ENCODE results near the gene WDFY2.

The WDFY2 gene

DNA sequence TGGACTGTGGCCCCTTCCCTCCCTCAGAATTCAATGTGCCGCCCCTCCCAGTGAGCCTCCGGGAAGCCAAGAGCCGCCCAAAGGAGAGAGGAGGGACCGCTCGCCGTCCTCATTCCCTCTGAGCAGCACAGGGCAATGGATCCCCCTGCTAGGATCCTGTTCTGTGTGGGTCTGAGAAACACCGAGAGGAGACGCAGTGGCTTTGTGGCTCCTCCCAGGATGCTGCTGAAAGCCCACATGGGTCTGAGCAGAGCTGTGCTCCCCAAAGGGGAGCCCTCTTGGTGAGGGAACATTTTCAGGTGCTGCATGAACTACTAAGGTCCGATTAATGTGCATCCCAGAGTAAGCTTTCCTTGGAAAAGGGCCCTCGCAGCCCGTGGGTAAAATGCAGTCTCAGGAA is 189.3 kb downstream of the WDFY2 start:
- Histone ChIP-seq H3K4me1 (ENCODE audit: control insufficient read depth, insufficient read depth, low read length, poor library complexity, severe bottlenecking) (no peaks in the 10 kb centered on the region), H3K27me3 (replicated peaks; ENCODE audit: control insufficient read depth, insufficient read depth, low read length, poor library complexity, severe bottlenecking) (no peaks in the 10 kb centered on the region), H3K4me3 (ENCODE audit: insufficient read depth, low read depth, low read length, poor library complexity, severe bottlenecking) (no peak overlapping the region), H3K36me3 (ENCODE audit: control insufficient read depth, insufficient read depth, low read length) (peaks cover 8% of the 10 kb centered on the region), H3K27ac (ENCODE audit: insufficient read depth, low read length, poor library complexity, severe bottlenecking) (no peak overlapping the region), H3K9me3 (ENCODE audit: control insufficient read depth, low read length) (no peaks in the 10 kb centered on the region)
- no peak for DNase-seq

DNA sequence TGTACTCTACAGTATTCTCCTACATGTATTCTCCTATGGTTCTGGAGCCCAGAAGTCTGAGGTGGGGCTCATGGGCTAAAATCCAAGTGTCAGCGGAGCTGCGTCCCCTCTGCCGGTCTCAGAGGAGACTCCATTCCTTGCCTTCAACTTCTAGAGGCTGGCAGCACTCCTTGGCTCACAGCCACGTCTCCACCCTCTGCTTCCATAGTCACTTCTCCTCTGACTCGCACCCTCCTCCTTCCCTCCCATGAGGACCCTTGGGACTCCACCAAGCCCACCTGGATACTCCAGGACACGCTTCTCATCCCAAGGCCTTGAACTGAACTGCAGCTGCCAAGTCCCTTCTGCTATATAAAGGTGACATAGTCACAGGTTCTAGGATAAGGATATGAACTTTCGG is 191.9 kb downstream of the WDFY2 start:
- Histone ChIP-seq H3K36me3 (ENCODE audit: control insufficient read depth, insufficient read depth, low read length) (peaks cover 7% of the 10 kb centered on the region), H3K9me3 (ENCODE audit: control insufficient read depth, low read length) (no peaks in the 10 kb centered on the region), H3K4me3 (ENCODE audit: insufficient read depth, low read depth, low read length, poor library complexity, severe bottlenecking) (no peak overlapping the region), H3K27me3 (replicated peaks; ENCODE audit: control insufficient read depth, insufficient read depth, low read length, poor library complexity, severe bottlenecking) (no peaks in the 10 kb centered on the region), H3K4me1 (ENCODE audit: control insufficient read depth, insufficient read depth, low read length, poor library complexity, severe bottlenecking) (no peaks in the 10 kb centered on the region), H3K27ac (ENCODE audit: insufficient read depth, low read length, poor library complexity, severe bottlenecking) (no peak overlapping the region)
- no peak for DNase-seq

DNA sequence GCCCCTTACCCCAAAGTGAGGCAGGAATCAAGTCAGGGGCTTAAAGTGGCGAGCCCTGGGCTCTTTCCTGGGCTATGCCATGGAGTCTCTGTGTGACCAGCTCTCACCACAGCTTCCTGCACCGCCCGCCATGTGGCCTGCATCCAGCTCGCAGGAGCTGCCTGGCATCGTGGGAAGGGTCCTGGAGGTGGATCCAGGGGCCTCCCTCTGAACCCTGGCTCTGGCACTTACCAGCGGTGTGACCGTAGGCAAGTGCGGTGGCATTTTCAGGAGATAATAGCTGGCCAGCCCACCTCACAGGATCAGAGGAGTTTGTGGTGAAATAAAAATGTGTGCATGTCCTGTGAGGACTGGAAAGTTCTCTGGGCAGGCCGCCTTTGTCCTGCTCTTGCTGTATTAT is 193.7 kb downstream of the WDFY2 start:
- H3K4me3 ChIP-seq (ENCODE audit: insufficient read depth, low read depth, low read length, poor library complexity, severe bottlenecking), result no peak overlapping the region
- no peaks in the 10 kb centered on the region for H3K4me1 ChIP-seq (ENCODE audit: control insufficient read depth, insufficient read depth, low read length, poor library complexity, severe bottlenecking)
- H3K9me3 ChIP-seq (ENCODE audit: control insufficient read depth, low read length), result no peaks in the 10 kb centered on the region
- H3K27me3 ChIP-seq (replicated peaks; ENCODE audit: control insufficient read depth, insufficient read depth, low read length, poor library complexity, severe bottlenecking), result no peaks in the 10 kb centered on the region
- no peak for DNase-seq
- peaks cover 7% of the 10 kb centered on the region for H3K36me3 ChIP-seq (ENCODE audit: control insufficient read depth, insufficient read depth, low read length)
- H3K27ac ChIP-seq (ENCODE audit: insufficient read depth, low read length, poor library complexity, severe bottlenecking), result no peak overlapping the region

DNA sequence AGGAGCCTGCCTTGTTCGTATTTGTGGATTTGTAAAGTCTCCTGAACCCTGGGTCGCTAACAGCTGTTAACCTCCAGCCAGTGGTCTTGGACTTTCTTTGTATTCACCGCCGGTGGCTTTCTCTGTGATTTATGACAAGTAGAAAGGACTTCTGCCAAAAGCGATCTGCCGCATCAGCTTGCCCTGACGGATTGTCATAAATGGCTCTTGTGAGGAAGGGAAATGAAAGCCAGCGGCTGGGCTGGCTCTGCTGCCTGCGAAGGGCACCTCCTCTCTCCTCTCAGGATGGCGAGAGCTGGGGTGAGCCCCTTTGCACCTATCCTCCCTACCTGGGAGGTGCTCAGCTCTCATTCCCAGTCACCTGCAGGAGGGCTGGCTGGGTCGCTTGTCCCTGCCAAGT is 194.1 kb downstream of the WDFY2 start:
- DNase-seq, result no peak
- H3K4me1 ChIP-seq (ENCODE audit: control insufficient read depth, insufficient read depth, low read length, poor library complexity, severe bottlenecking), result no peaks in the 10 kb centered on the region
- no peak overlapping the region for H3K27ac ChIP-seq (ENCODE audit: insufficient read depth, low read length, poor library complexity, severe bottlenecking)
- H3K4me3 ChIP-seq (ENCODE audit: insufficient read depth, low read depth, low read length, poor library complexity, severe bottlenecking), result no peak overlapping the region
- peaks cover 7% of the 10 kb centered on the region for H3K36me3 ChIP-seq (ENCODE audit: control insufficient read depth, insufficient read depth, low read length)
- no peaks in the 10 kb centered on the region for H3K27me3 ChIP-seq (replicated peaks; ENCODE audit: control insufficient read depth, insufficient read depth, low read length, poor library complexity, severe bottlenecking)
- no peaks in the 10 kb centered on the region for H3K9me3 ChIP-seq (ENCODE audit: control insufficient read depth, low read length)

DNA sequence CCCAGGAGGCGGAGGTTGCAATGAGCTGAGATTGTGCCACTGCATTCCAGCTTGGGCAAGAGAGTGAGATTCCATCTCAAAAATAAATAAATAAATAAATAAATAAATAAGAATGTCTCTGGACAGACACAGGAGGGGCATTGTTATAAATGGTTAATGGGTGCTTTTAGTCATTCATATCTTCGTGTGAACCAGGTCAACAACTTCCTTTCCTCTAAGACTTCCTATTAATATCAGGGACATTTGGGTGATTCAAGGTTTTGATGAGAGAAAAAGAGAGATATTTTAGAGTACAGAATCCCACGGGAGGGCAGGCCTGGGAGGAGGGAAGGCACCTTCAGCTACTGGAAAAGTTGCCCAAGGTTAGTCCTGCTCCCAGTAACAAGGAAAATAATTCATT is 195.8 kb downstream of the WDFY2 start:
- Histone ChIP-seq H3K36me3 (ENCODE audit: control insufficient read depth, insufficient read depth, low read length) (peaks cover 7% of the 10 kb centered on the region), H3K27me3 (replicated peaks; ENCODE audit: control insufficient read depth, insufficient read depth, low read length, poor library complexity, severe bottlenecking) (no peaks in the 10 kb centered on the region), H3K9me3 (ENCODE audit: control insufficient read depth, low read length) (no peaks in the 10 kb centered on the region), H3K4me3 (ENCODE audit: insufficient read depth, low read depth, low read length, poor library complexity, severe bottlenecking) (no peak overlapping the region), H3K4me1 (ENCODE audit: control insufficient read depth, insufficient read depth, low read length, poor library complexity, severe bottlenecking) (no peaks in the 10 kb centered on the region), H3K27ac (ENCODE audit: insufficient read depth, low read length, poor library complexity, severe bottlenecking) (no peak overlapping the region)
- no peak for DNase-seq

DNA sequence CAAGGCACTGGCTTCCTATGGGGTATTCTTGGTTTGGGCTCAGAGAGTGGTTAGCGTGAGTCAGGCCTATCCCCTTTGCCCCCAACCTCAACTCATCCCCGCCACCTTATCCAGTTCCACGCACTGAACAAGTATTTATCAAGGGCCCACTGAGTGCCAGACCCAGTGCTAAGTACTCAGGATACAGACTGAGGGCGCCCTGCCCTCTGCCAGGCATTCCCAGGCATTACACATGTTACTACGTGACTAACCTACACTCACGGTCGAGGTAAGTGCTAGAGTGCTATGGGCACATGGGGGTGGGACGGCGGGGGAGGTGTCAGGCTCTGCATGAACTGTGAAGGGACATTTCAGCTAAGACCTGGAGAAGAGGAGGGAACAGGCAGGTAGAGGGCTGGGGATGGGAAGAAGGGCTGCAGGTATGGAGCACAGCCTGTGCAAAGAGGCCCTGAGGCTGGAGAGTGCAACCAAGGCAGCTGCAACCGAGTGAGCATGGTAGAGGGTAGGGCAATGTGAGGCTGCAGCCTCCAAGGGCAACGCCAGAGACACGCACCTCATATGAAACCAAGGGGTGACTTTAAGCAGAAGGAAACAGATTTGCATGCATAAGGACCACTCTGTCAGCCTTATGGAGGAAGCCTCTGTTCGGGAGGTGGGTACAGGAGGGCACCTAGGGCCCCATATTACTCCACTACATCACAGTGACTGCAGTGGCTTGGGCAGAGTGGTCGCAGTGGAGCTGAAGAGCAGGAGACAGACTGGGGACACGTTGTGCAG is 197.2 kb downstream of the WDFY2 start:
- peaks cover 7% of the 10 kb centered on the region for H3K36me3 ChIP-seq (ENCODE audit: control insufficient read depth, insufficient read depth, low read length)
- DNase-seq, result no peak

DNA sequence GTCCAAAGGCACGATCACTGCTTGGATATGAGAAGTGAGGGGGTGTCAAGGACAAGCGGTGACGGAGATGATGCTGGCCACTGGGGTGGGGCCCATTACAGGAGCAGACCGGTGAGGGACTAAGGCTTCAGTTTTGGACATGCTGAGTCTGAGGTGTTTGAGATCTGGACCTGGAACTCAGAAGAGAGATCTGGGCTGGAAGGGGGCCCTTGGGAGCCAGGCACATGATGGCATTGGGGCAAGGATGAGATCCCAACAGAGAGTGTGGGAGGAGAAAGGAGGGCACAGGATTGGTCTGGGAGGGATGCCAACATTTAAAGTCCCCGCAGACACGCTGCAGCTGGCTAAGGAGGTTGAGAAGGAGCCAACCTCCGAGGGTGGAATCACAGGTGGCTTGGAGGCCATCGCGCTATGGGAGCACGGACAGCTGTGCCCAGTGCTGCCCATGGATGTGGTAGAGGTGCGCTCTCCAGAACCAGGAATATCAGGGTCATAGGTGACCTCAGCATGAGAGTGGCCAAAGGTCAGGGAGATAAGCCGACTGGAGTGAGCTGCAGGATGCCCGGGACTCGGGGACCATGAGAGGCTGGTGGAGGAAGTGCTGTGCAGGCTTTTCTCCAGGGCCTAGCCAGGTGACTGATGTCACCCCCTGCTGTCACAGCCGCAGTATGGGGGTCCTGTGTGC is 197.9 kb downstream of the WDFY2 start:
- Histone ChIP-seq H3K27ac (ENCODE audit: insufficient read depth, low read length, poor library complexity, severe bottlenecking) (no peak overlapping the region), H3K9me3 (ENCODE audit: control insufficient read depth, low read length) (no peaks in the 10 kb centered on the region), H3K27me3 (replicated peaks; ENCODE audit: control insufficient read depth, insufficient read depth, low read length, poor library complexity, severe bottlenecking) (no peaks in the 10 kb centered on the region), H3K4me1 (ENCODE audit: control insufficient read depth, insufficient read depth, low read length, poor library complexity, severe bottlenecking) (no peaks in the 10 kb centered on the region), H3K4me3 (ENCODE audit: insufficient read depth, low read depth, low read length, poor library complexity, severe bottlenecking) (no peak overlapping the region), H3K36me3 (ENCODE audit: control insufficient read depth, insufficient read depth, low read length) (peaks cover 10% of the 10 kb centered on the region)
- DNase-seq, result no peak

More for the DNA sequence above, 197.2 kb downstream of the WDFY2 start:
- Histone ChIP-seq H3K27me3 (replicated peaks; ENCODE audit: control insufficient read depth, insufficient read depth, low read length, poor library complexity, severe bottlenecking) (no peaks in the 10 kb centered on the region), H3K27ac (ENCODE audit: insufficient read depth, low read length, poor library complexity, severe bottlenecking) (no peak overlapping the region), H3K4me1 (ENCODE audit: control insufficient read depth, insufficient read depth, low read length, poor library complexity, severe bottlenecking) (no peaks in the 10 kb centered on the region), H3K9me3 (ENCODE audit: control insufficient read depth, low read length) (no peaks in the 10 kb centered on the region), H3K4me3 (ENCODE audit: insufficient read depth, low read depth, low read length, poor library complexity, severe bottlenecking) (no peak overlapping the region)

DNA sequence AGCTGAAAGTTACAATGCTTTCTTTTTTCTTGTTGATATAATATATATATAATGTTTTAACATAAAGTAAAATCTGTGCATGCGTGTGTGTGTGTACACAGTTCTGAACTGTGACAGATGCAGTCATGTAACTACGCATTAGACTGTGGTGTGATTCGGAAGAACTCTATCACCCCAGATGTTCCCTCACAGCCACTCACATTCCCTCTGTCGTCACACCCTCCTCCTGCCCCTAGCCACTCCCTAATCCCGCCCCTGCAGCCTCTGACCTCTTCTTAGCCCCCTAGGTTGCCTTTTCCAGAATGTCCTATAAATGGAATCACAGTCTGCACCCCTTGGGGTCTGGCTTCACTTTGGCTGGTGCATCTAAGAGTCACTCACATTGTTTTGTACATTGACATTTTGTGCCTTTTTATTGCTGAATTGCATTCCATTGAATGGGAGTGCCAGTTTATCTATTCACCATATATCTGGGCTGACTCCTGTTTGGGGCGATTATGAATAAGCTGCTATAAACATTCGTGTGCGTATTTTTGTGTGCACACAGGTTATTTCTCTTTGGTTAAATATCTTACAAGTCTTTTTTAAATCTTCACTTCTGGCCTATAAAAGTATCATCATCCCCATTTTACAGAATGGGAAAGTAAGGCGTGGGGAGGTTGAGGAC is 199.3 kb downstream of the WDFY2 start:
- H3K27me3 ChIP-seq (replicated peaks; ENCODE audit: control insufficient read depth, insufficient read depth, low read length, poor library complexity, severe bottlenecking), result no peaks in the 10 kb centered on the region
- peaks cover 10% of the 10 kb centered on the region for H3K36me3 ChIP-seq (ENCODE audit: control insufficient read depth, insufficient read depth, low read length)
- no peaks in the 10 kb centered on the region for H3K4me1 ChIP-seq (ENCODE audit: control insufficient read depth, insufficient read depth, low read length, poor library complexity, severe bottlenecking)
- no peak overlapping the region for H3K27ac ChIP-seq (ENCODE audit: insufficient read depth, low read length, poor library complexity, severe bottlenecking)
- DNase-seq, result no peak
- H3K4me3 ChIP-seq (ENCODE audit: insufficient read depth, low read depth, low read length, poor library complexity, severe bottlenecking), result no peak overlapping the region
- H3K9me3 ChIP-seq (ENCODE audit: control insufficient read depth, low read length), result no peaks in the 10 kb centered on the region

DNA sequence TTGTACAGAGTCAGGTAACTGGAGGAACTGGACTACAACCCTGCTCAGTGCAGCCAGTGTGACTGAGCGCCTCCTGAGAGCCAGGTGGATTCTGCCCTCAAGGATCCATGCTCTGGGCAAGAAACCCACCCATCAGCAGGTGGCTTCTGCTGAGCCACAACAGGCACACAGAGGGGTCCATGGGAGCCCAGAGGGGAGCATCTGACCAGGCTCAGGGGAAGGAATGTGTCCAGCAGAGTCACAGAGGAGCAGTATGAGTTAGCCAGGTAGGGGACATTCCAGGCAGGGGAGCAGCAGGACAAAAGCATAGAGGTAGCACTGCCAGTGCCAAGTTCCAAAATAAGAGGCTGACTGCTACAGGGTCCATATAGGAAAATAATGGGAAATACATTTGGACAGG is 199.8 kb downstream of the WDFY2 start:
- H3K4me1 ChIP-seq (ENCODE audit: control insufficient read depth, insufficient read depth, low read length, poor library complexity, severe bottlenecking), result no peaks in the 10 kb centered on the region
- peaks cover 10% of the 10 kb centered on the region for H3K36me3 ChIP-seq (ENCODE audit: control insufficient read depth, insufficient read depth, low read length)
- no peaks in the 10 kb centered on the region for H3K27me3 ChIP-seq (replicated peaks; ENCODE audit: control insufficient read depth, insufficient read depth, low read length, poor library complexity, severe bottlenecking)
- no peak overlapping the region for H3K27ac ChIP-seq (ENCODE audit: insufficient read depth, low read length, poor library complexity, severe bottlenecking)
- H3K4me3 ChIP-seq (ENCODE audit: insufficient read depth, low read depth, low read length, poor library complexity, severe bottlenecking), result no peak overlapping the region
- H3K9me3 ChIP-seq (ENCODE audit: control insufficient read depth, low read length), result no peaks in the 10 kb centered on the region
- no peak for DNase-seq
